ENCODE data around the gene ZBTB21.

DNA sequence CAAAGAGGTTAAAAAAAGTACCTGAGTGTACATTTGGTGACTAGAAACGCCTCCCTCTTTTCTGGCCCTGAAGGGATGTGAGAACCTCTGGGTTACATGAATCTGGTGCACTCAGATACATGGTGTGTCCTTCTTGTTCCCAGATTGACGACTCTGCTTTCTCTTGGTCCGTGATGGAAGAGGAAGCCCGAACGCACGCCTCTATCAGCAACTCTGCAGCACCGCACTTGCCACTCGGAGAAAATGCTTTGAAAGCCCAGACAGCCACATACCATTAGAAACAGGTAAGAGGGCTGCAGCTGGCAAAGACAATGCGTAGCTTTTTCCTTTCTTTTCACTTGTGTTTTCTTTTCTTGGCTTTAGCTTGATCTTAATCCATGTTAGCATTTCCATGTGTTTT is 21.1 kb upstream of the ZBTB21 start:
- TF ChIP-seq, protein P1, sequence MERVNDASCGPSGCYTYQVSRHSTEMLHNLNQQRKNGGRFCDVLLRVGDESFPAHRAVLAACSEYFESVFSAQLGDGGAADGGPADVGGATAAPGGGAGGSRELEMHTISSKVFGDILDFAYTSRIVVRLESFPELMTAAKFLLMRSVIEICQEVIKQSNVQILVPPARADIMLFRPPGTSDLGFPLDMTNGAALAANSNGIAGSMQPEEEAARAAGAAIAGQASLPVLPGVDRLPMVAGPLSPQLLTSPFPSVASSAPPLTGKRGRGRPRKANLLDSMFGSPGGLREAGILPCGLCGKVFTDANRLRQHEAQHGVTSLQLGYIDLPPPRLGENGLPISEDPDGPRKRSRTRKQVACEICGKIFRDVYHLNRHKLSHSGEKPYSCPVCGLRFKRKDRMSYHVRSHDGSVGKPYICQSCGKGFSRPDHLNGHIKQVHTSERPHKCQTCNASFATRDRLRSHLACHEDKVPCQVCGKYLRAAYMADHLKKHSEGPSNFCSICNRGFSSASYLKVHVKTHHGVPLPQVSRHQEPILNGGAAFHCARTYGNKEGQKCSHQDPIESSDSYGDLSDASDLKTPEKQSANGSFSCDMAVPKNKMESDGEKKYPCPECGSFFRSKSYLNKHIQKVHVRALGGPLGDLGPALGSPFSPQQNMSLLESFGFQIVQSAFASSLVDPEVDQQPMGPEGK (CRISPR knock-in tag; IDR thresholded peaks at IDR 0.05; ENCODE audit: borderline replicate concordance) = no peak
- TF ChIP-seq, protein P2, sequence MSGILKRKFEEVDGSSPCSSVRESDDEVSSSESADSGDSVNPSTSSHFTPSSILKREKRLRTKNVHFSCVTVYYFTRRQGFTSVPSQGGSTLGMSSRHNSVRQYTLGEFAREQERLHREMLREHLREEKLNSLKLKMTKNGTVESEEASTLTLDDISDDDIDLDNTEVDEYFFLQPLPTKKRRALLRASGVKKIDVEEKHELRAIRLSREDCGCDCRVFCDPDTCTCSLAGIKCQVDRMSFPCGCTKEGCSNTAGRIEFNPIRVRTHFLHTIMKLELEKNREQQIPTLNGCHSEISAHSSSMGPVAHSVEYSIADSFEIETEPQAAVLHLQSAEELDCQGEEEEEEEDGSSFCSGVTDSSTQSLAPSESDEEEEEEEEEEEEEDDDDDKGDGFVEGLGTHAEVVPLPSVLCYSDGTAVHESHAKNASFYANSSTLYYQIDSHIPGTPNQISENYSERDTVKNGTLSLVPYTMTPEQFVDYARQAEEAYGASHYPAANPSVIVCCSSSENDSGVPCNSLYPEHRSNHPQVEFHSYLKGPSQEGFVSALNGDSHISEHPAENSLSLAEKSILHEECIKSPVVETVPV (CRISPR knock-in tag; IDR thresholded peaks at IDR 0.05) = no peak
- TF ChIP-seq ISL1 (CRISPR knock-in tag; IDR thresholded peaks at IDR 0.05) (no peak), OSR1 (CRISPR knock-in tag; IDR thresholded peaks at IDR 0.05) (no peak), ZNF565 (CRISPR knock-in tag; conservative IDR thresholded peaks at IDR 0.05; ENCODE audit: low read depth) (no peak), ARNTL (CRISPR knock-in tag; IDR thresholded peaks at IDR 0.05; ENCODE audit: borderline replicate concordance, low read depth) (no peak), ZFP3 (CRISPR knock-in tag; IDR thresholded peaks at IDR 0.05) (no peak), GLIS3 (CRISPR knock-in tag; IDR thresholded peaks at IDR 0.05) (no peak), TCF4 (CRISPR knock-in tag; IDR thresholded peaks at IDR 0.05; ENCODE audit: borderline replicate concordance) (no peak), TOX (CRISPR knock-in tag; IDR thresholded peaks at IDR 0.05; ENCODE audit: borderline replicate concordance) (no peak), ESRRG (CRISPR knock-in tag; IDR thresholded peaks at IDR 0.05) (no peak), ZFP30 (CRISPR knock-in tag; IDR thresholded peaks at IDR 0.05) (no peak)
- TF ChIP-seq, protein P3, sequence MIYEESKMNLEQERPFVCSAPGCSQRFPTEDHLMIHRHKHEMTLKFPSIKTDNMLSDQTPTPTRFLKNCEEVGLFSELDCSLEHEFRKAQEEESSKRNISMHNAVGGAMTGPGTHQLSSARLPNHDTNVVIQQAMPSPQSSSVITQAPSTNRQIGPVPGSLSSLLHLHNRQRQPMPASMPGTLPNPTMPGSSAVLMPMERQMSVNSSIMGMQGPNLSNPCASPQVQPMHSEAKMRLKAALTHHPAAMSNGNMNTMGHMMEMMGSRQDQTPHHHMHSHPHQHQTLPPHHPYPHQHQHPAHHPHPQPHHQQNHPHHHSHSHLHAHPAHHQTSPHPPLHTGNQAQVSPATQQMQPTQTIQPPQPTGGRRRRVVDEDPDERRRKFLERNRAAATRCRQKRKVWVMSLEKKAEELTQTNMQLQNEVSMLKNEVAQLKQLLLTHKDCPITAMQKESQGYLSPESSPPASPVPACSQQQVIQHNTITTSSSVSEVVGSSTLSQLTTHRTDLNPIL (CRISPR knock-in tag; IDR thresholded peaks at IDR 0.05; ENCODE audit: low read depth) = no peak
- TF ChIP-seq, protein P4, sequence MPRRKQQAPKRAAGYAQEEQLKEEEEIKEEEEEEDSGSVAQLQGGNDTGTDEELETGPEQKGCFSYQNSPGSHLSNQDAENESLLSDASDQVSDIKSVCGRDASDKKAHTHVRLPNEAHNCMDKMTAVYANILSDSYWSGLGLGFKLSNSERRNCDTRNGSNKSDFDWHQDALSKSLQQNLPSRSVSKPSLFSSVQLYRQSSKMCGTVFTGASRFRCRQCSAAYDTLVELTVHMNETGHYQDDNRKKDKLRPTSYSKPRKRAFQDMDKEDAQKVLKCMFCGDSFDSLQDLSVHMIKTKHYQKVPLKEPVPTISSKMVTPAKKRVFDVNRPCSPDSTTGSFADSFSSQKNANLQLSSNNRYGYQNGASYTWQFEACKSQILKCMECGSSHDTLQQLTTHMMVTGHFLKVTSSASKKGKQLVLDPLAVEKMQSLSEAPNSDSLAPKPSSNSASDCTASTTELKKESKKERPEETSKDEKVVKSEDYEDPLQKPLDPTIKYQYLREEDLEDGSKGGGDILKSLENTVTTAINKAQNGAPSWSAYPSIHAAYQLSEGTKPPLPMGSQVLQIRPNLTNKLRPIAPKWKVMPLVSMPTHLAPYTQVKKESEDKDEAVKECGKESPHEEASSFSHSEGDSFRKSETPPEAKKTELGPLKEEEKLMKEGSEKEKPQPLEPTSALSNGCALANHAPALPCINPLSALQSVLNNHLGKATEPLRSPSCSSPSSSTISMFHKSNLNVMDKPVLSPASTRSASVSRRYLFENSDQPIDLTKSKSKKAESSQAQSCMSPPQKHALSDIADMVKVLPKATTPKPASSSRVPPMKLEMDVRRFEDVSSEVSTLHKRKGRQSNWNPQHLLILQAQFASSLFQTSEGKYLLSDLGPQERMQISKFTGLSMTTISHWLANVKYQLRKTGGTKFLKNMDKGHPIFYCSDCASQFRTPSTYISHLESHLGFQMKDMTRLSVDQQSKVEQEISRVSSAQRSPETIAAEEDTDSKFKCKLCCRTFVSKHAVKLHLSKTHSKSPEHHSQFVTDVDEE (CRISPR knock-in tag; IDR thresholded peaks at IDR 0.05) = no peak
